Dedifferentiated amniotic fluid mesenchymal stem cell (primary cell): ENCODE data around the gene ERO1B.
"Not testable (repeated sequence)": the region's sequence is repeated elsewhere in the genome, so short reads cannot be mapped to it uniquely, and the experiment has no call there.

ENCODE experiments used
- DNase-seq: peaks from one replicate; pipeline ENCODE4 v3.0.0-alpha.2; 2016; ENCODE audit errors: extremely low spot score

Gene ERO1B, protein sequence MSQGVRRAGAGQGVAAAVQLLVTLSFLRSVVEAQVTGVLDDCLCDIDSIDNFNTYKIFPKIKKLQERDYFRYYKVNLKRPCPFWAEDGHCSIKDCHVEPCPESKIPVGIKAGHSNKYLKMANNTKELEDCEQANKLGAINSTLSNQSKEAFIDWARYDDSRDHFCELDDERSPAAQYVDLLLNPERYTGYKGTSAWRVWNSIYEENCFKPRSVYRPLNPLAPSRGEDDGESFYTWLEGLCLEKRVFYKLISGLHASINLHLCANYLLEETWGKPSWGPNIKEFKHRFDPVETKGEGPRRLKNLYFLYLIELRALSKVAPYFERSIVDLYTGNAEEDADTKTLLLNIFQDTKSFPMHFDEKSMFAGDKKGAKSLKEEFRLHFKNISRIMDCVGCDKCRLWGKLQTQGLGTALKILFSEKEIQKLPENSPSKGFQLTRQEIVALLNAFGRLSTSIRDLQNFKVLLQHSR

GRCh38 chr1:236281654-236282424 lies at the start of gene ERO1B:
TSS of gene ERO1B (minus strand) at chr1:236281958. CDS start at chr1:236281783, 175 bp downstream.
- DNase-seq: peak; percentile 94

- not testable (repeated sequence) for DNase-seq
Measured at GRCh38 chr1:236331412-236331811, 49.7 kb upstream of the ERO1B start.

DNA sequence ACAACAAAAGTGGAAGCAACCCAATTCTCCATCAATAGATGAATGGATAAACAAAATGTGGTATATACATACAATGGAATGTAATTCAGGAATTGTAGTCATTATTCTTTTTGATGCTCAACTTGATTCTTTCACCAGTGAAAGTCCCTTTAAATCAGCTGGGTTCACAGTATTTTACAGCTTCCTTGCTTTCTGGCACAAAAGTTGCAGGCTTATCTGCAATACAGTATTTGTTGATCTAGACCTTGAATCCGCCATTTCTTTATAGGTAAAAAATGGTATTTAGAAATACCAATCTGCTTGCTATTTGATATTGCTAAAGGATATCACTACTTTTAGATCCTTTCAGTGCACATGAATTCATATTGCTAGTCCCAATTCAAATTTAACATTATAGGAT lies 44.7 kb upstream of the ERO1B start:
- DNase-seq: no peak

- no peak for DNase-seq
Measured at GRCh38 chr1:236325567-236325966, 43.8 kb upstream of the ERO1B start.

DNA sequence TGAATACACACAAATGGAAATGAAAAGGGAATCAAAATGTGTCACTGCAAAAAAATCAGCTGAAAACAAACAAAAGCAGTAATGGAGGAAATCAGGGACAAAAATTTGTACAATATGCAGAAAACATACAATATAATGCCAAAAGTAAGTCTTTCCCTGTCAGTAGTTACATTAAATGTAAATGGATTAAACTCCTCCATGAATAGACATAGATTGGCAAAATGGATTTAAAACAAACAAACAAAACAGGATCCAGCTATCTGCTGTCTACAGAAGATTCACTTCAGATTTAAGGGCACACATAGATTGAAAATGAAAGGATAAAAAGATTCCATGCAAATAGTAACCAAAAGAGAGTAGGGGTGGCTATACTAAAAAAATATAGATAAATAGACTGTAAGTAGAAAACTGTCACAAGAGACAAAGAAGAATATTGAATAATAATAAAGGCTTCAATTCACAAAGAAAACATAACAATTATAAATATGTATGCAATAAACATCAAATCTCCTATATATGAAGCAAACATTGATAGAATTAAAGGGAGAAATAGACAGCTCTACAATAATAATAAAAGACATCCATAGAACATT lies 42.2 kb upstream of the ERO1B start:
- DNase-seq: no peak

DNA sequence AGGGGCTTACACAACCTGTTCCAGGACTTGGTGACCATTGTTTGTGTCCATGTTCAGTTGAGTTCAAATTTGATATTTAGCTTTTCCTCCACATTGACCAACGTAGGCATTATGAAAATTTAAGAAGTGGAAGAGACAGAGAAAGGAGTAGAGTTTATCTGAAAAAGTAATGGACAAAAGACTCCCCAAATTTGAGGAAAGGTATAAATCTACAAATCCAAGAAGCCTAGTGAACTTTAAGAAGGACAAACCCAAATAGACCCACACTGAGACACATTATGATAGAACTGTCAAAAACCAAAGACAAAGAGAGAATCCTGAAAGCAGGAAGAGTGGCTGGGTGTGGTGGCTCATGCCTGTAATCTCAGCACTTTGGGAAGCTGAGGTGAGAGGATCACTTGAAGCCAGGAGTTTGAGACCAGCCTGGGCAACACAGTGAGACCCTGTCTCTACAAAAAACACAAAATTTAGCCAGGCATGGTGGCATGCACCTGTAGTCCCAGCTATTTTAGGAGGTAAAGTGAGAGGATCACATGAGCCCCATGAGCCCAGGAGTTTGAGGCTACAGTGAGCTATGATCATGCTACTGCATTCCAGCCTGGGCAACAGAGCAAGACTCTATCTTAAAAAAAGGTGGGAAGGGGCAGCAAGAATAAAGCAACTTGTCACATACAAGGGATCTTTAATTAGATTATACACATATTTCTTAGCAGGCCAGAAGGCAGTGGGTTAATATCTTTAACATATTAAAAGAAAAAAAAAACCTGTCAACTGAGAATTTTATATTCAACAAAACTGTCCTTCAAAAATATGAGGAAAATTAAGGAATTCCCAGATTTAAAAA lies 41.0 kb upstream of the ERO1B start:
- no peak for DNase-seq

- no peak for DNase-seq
Measured at GRCh38 chr1:236321101-236321500, 39.3 kb upstream of the ERO1B start.

GRCh38 chr1:236320671-236321070 lies 38.9 kb upstream of the ERO1B start:
- DNase-seq: no peak

DNA sequence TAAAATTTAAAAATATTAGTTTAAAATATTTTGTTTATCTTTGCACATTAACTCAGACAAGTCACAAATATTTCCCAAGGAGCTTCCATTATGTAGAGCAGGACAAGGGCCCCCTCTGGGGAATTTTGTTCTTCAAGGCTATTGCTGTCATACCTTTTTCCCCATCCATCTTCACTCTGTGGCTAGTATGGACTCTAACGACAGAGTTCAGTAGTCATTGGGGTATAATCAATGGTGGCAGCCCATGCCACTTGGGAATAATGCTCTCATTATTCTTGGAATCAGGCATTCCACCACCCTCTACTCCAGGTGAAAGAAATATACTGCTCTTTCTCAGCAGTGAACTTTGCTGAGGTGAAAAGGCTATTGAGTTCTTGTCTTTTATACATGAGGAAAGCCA lies 38.5 kb upstream of the ERO1B start:
- DNase-seq: no peak

DNA sequence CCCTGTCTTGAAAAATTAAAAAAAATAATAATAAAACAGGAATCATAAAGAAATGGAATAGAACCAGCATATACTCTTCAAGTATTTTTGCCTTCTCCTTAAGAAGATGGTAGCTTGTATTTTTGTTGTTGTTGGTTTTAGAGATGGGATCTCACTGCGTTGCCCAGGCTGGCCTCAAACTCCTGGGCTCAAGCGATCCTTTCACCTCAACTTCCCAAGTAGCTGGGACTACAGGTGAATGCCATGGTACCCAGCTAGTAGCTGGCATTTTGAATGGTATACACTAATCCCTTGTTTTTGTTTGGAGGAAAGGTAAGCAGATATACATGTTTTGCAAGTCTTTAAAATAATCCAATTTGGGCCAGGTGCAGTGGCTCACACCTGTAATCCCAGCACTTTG lies 34.7 kb upstream of the ERO1B start:
- DNase-seq: no peak

DNA sequence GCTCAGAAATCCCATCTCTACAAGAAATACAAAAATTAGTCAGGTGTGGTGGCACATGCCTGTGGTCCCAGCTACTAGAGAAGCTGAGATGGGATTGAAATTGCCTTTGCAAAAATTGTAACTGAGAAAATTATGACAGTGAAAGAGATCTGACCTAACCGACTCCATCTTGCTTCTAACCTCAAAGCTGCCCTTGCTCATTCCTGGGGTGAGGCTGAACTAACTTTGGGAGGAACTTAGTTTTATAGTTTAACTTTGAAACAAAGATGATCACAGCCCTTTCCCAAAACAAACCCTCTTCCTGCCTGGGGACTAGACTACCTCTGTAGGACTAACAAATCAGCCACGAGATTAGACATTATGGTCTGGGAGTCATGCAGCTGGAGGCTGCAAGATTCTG lies 33.8 kb upstream of the ERO1B start:
- no peak for DNase-seq

- DNase-seq: no peak
Measured at GRCh38 chr1:236315092-236315491, 33.3 kb upstream of the ERO1B start.

DNA sequence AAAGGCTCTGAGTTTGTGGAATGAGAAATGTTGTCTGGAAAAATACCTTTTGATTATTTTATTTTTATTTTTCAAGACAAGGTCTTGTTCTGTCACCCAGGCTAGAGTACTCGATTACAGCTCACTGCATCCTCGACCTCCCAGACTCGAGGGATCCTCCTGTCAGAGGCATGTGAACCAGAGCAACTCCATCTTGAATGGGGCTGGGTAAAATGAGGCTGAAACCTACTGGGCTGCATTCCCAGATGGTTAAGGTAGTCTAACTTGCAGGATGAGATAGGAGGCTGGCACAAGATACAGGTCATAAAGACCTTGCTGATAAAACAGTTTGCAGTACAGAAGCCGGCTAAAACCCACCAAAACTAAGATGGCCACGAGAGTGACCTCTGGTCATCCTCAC lies 32.3 kb upstream of the ERO1B start:
- DNase-seq: not testable (repeated sequence)

DNA sequence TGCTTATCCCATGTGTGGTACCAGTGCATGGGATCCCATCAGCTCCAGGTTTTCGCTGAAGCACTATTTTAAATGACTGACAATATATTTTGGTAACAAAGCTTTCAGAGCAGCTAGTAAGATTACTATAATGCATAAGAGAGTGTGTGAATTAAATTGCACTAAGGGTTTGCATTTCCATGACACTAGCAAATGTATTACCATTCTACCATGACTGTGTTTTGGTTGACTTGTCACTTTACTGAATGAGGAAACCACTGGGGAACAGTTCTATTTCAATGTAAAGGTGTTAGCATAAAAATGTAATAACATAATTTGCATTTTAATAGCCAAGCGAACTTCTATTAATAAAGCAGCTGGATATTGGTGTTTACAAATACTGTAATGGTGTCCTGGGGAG lies 31.7 kb upstream of the ERO1B start:
- DNase-seq: no peak

- no peak for DNase-seq
Measured at GRCh38 chr1:236311040-236311439, 29.3 kb upstream of the ERO1B start.

GRCh38 chr1:236308827-236309226 lies 27.1 kb upstream of the ERO1B start:
- DNase-seq: no peak

DNA sequence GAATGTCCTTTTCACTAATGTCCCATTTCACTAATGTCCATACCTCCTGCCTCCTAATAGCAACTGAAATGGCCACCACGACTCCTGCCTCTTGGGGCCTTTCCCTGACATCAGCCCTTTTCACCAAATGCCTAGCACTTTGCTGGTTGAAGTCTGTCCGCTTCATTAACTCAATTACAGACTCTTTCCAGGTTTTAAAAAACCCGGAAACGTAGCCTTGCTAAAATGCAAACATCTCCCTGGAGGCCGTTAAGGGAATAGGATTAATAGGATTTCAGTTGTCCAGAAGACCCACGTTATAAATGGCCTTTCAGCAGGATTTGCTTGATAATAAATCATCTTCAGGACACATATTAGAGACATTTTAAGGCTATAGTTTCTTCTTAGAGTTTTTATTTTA lies 25.7 kb upstream of the ERO1B start:
- no peak for DNase-seq

DNA sequence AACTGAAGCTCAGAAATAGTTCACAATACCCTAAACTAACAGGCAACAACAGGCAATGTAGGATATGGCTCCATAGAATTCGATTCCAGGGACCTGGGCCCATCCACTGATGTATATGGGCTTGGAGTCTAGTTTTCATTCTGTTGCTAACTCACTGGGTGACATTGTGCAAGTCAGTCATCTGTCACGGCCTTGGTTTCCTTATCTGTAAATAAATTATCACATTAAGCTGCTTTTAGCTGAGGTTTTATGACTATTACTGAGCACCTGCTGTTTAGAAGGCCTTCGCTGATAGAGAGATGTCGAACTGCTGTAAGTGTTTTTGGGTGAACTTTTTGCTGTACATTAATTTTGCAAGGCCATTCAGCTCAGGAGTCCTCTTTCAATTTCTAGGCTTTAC lies 22.9 kb upstream of the ERO1B start:
- no peak for DNase-seq

DNA sequence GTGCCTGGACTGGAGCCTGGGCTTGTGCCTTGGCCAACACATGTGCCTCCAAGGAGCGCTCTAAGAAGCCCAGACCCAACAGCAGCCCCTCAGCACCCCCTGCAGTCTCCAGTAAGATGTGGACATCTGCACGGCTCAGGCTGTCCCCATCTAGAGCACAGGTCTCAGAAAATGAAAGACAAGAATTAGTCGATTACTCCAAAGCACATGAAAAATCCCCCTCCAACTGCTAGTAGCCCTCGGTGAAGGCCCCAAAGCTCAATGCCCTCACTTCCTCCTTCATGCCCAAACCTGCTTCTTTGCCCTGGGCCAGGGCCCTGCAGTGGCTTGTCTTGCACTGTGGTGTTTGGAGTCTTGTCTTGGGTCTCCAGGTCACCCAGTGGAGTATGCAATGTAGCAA lies 21.9 kb upstream of the ERO1B start:
- DNase-seq: no peak

DNA sequence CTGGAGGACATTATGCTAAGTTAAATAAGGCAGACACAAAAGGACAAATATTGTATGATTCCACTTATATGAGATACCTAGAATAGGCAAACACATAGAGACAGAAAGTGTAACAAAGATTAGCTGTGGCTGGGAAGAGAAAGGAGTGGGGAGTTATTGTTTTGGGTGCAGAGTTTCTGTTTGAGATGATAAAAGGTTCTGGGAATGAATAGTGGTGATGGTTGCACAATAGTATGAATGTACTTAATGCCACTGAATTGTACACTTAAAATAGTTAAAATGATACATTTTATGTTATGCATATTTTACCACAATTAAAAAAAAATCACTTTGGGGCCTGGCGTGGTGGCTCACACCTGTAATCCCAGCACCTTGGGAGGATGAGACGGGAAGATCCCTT lies 21.2 kb upstream of the ERO1B start:
- DNase-seq: no peak

DNA sequence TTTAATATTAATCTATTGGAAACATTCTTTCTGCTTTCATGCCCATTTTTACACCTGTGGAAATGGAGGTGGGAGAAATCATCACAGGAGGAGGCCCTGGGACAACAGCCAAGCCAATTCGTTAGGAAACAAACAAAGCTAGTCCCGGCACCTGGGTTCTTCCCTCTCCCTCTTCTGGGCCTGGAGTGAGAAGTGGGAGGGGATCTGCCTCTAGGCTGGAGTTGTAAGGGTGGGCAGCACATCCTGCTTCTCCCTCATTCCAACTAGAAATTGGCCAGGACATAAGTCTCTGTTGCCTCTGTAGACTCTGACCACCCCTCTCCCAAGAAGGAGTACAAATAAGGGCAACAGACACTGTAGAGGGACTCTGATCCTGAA lies 20.2 kb upstream of the ERO1B start:
- DNase-seq: no peak
